Chondrocyte (in vitro differentiated cells): Measurements from ENCODE around the gene TRMT1. TPM values are rescaled to one million over a fixed set of nuclear protein-coding genes. Genes with fewer than 3 reads are reported as not detected.
A peak's percentile ranks its signal among the peaks of the same experiment; 100 is the strongest.

Experiments
- DNase-seq: peaks from one replicate; pipeline ENCODE4 v3.0.0; 2021; ENCODE audit warnings: mixed read lengths, low spot score
- H3K27ac Mint-ChIP-seq: one replicate; pipeline ENCODE4 v1.8.0; 2021; ENCODE audit warnings: mild to moderate bottlenecking, moderate library complexity, mixed read lengths; ENCODE audit not compliant: unreplicated experiment
- H3K27me3 Mint-ChIP-seq: 2 replicates; pipeline ENCODE4 v1.8.0; 2021; ENCODE audit warnings: low read depth, mixed read lengths
- H3K36me3 Mint-ChIP-seq: 2 replicates; pipeline ENCODE4 v1.8.0; 2021; ENCODE audit warnings: low read depth, mixed read lengths
- H3K4me1 Mint-ChIP-seq: 2 replicates; pipeline ENCODE4 v1.8.0; 2021; ENCODE audit warnings: low read depth, mild to moderate bottlenecking, mixed read lengths
- H3K4me3 Mint-ChIP-seq: one replicate; pipeline ENCODE4 v1.8.0; 2021; ENCODE audit warnings: mild to moderate bottlenecking, moderate library complexity, mixed read lengths; ENCODE audit not compliant: unreplicated experiment
- H3K9me3 Mint-ChIP-seq: 2 replicates; pipeline ENCODE4 v1.8.0; 2021; ENCODE audit warnings: low read depth, mixed read lengths
- total RNA-seq: library from RNA; stranded (reverse); gene quantifications from 3 replicates; pipeline ENCODE4 v1.2.1, GENCODE V29; 2021
- TF ChIP-seq, protein P1 (sequence below): fragments of 200-600 bp; sonication (generic); IDR thresholded peaks from 2 replicates; pipeline ENCODE4 v1.5.0; 2021; ENCODE audit warnings: antibody characterized with exemption, mild to moderate bottlenecking, moderate library complexity

Gene TRMT1
- total RNA-seq, 1 donor from 2014 or later, result 25.4 TPM

DNA sequence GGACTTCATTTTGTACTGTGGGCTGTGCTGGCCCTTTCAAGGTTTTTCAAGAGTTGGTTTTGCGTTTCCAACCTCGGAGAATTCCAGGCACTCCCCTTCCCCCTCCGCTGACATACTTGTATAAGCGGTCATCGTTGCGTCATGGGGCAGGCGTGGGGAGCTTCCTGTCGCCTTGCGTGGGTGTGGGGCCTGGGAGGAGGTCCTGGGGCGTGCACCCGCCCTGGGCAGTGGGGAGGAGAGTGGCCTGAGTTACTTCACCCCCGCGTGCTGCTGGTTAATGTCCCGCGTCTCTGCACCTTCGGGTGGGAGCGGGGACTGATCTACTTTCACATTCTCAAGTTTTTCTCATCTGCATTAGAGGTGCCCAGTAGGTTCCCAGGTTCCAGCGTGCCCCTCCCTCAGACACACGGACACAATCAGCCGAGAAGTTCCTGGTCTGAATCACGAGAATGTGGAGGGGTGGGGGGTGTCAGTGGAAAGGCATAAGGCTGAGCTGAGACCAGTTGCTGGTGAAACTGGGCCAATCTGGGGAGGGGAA lies 37.8 kb upstream of the TRMT1 start:
- no peak for DNase-seq
- Mint-ChIP-seq H3K27me3 (no peaks in the 10 kb centered on the region), H3K4me1 (peaks cover 20% of the 10 kb centered on the region), H3K9me3 (no peaks in the 10 kb centered on the region), H3K4me3 (peak overlapping the region; percentile 99), H3K36me3 (peaks cover 6% of the 10 kb centered on the region), H3K27ac (peak overlapping the region; percentile 93)
- TF ChIP-seq, protein P1, sequence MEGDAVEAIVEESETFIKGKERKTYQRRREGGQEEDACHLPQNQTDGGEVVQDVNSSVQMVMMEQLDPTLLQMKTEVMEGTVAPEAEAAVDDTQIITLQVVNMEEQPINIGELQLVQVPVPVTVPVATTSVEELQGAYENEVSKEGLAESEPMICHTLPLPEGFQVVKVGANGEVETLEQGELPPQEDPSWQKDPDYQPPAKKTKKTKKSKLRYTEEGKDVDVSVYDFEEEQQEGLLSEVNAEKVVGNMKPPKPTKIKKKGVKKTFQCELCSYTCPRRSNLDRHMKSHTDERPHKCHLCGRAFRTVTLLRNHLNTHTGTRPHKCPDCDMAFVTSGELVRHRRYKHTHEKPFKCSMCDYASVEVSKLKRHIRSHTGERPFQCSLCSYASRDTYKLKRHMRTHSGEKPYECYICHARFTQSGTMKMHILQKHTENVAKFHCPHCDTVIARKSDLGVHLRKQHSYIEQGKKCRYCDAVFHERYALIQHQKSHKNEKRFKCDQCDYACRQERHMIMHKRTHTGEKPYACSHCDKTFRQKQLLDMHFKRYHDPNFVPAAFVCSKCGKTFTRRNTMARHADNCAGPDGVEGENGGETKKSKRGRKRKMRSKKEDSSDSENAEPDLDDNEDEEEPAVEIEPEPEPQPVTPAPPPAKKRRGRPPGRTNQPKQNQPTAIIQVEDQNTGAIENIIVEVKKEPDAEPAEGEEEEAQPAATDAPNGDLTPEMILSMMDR, result no peak

DNA sequence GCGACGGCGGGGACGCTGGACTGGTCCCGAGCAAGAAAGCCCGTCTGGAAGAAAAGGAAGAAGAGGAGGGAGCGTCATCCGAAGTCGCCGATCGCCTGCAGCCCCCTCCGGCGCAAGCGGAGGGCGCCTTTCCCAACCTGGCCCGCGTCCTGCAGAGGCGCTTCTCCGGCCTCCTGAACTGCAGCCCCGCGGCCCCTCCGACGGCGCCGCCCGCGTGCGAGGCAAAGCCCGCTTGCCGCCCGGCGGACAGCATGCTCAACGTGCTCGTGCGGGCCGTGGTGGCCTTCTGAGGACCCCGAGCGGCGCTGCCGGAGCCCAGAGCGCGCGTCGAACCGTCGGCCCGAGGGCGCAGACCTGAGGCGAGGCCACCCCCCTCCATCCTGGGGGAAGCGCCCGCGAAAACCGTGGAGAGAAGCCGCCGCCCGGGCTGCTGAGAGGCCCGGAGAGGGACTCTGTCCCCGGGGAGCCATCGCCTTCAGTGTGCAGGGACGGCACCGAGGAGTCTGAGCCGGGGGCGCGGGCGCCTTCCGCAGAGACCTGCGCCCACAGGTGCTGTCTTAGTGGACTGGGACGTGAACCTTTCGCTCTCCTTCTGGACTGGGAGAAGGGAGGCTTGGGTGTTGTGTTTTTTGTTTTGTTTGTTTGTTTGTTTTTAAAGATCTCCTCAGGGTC lies 37.2 kb upstream of the TRMT1 start:
- Mint-ChIP-seq H3K27me3 (no peaks in the 10 kb centered on the region), H3K9me3 (no peaks in the 10 kb centered on the region), H3K4me1 (peaks cover 26% of the 10 kb centered on the region), H3K27ac (peak overlapping the region; percentile 99), H3K36me3 (peaks cover 6% of the 10 kb centered on the region), H3K4me3 (peak overlapping the region; percentile 99)
- no peak for DNase-seq
- TF ChIP-seq, protein P1, result peak; percentile 65

DNA sequence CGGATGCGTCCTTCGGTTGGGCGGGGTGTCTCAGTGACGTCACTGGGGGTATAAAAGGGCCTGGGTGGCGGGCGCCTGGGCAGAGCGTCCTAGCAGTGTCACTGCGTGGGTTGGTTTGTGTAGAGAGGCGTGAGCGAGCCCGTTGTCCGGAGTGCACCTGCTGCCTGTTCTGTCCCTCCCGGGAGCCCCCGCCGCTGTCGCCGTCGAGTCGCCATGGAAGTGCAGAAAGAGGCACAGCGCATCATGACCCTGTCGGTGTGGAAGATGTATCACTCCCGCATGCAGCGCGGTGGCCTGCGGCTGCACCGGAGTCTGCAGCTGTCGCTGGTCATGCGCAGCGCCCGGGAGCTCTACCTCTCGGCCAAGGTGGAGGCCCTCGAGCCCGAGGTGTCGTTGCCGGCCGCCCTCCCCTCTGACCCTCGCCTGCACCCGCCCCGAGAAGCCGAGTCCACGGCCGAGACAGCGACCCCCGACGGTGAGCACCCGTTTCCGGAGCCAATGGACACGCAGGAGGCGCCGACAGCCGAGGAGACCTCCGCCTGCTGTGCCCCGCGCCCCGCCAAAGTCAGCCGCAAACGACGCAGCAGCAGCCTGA lies 36.5 kb upstream of the TRMT1 start:
- Mint-ChIP-seq H3K4me3 (peak overlapping the region; percentile 99), H3K27ac (peak overlapping the region; percentile 99)

DNA sequence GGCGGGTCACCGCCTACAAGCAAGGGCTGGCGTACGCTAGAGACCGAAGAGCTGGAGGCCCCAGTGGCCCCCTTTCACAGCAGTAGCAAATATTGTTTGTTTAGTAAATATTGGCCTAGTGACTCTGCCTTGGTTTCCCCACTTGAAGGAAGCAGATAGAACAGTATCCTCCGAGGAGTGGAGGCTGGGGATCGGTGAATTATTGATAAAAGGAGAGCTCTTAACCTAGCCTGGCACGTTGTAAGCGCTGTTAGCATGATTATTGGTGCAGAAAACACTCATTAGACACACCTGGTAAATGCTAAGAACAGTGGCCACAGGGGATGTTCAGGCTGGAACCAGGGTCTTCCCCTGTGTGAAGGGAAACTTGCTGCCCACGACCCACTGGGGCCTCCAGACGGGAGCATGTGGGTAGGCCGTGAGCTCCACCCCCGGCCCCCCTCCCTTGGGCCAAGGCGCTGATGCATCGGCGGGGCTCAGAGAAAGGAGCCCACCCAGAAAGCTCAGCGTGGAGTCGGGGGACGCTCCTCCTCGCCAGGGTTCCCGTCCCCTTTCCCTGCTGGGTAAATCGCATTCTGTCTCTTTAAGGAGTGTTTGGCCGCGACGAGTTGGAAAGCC lies 35.9 kb upstream of the TRMT1 start:
- Mint-ChIP-seq H3K4me3 (peak overlapping the region; percentile 99), H3K27ac (peak overlapping the region; percentile 99), H3K4me1 (peaks cover 30% of the 10 kb centered on the region), H3K9me3 (no peaks in the 10 kb centered on the region), H3K36me3 (peaks cover 6% of the 10 kb centered on the region), H3K27me3 (no peaks in the 10 kb centered on the region)
- TF ChIP-seq, protein P1, result no peak
- no peak for DNase-seq

More for the DNA sequence above, 36.5 kb upstream of the TRMT1 start:
- Mint-ChIP-seq H3K36me3 (peaks cover 6% of the 10 kb centered on the region), H3K27me3 (no peaks in the 10 kb centered on the region), H3K4me1 (peaks cover 30% of the 10 kb centered on the region), H3K9me3 (no peaks in the 10 kb centered on the region)
- no peak for DNase-seq
- TF ChIP-seq, protein P1, result peak; percentile 72

DNA sequence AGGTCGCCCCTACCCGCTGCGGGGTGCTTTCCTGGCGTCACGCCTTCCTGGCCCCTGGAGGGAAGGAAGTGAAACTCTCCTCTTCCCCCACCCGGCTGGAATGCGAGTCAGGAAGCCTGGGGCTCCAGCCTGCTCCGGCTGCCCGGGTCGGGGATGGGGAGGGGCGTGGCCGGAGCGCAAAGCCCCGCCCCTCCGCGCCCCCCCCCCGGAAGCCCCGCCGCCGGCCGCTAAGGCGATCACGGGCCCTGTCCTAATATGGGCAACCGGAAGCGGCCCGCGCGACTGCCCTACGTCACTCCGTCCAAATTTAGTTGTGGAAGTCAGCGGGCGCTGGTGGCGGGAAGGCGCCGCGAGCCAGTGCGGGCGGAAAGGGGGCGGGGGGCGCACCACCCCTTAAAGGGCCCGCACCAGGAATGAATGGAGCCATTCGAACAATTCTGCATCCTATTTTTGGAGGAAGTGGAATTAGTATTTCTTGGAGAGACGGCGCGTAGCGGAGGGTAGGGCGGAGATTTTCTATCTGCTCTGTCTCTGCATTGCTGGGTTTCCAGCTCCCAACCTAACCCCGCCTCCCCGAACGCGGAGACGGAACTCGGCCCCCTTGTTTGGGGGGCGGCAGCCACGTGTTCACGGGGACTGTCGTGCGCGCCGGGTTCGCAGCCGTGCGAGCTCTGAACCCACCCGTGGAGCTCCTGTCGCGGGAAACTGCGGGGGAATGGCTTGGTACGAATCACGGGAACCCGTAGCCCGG lies 35.2 kb upstream of the TRMT1 start:
- Mint-ChIP-seq H3K4me3 (peak overlapping the region; percentile 99), H3K4me1 (peaks cover 30% of the 10 kb centered on the region), H3K36me3 (peaks cover 6% of the 10 kb centered on the region), H3K27ac (peak overlapping the region; percentile 99), H3K27me3 (no peaks in the 10 kb centered on the region), H3K9me3 (no peaks in the 10 kb centered on the region)
- TF ChIP-seq, protein P1, result peak; percentile 54
- DNase-seq, result no peak
